ES-I3 (cell line): Measurements from ENCODE around the gene UGT1A4.
"Not testable (repeated sequence)": the region's sequence is repeated elsewhere in the genome, so short reads cannot be mapped to it uniquely, and the experiment has no call there.

Source experiments
- H3K36me3 ChIP-seq: 2 replicates; pipeline ENCODE4 v1.6.1; 2013; ENCODE audit warnings: mild to moderate bottlenecking, low read length, control low read depth, moderate library complexity; ENCODE audit not compliant: insufficient read depth
- H3K4me1 ChIP-seq: 2 replicates; pipeline ENCODE4 v1.6.1; 2013; ENCODE audit warnings: mild to moderate bottlenecking, control low read depth, low read length; ENCODE audit not compliant: insufficient read depth
- H3K9ac ChIP-seq: 2 replicates; pipeline ENCODE4 v1.6.1; 2013; ENCODE audit warnings: low read depth, mild to moderate bottlenecking, low read length, moderate library complexity
- H3K9me3 ChIP-seq: 2 replicates; pipeline ENCODE4 v1.6.1; 2013; ENCODE audit warnings: mild to moderate bottlenecking, low read length, moderate library complexity; ENCODE audit not compliant: control insufficient read depth, insufficient read depth

The UGT1A4 gene

DNA sequence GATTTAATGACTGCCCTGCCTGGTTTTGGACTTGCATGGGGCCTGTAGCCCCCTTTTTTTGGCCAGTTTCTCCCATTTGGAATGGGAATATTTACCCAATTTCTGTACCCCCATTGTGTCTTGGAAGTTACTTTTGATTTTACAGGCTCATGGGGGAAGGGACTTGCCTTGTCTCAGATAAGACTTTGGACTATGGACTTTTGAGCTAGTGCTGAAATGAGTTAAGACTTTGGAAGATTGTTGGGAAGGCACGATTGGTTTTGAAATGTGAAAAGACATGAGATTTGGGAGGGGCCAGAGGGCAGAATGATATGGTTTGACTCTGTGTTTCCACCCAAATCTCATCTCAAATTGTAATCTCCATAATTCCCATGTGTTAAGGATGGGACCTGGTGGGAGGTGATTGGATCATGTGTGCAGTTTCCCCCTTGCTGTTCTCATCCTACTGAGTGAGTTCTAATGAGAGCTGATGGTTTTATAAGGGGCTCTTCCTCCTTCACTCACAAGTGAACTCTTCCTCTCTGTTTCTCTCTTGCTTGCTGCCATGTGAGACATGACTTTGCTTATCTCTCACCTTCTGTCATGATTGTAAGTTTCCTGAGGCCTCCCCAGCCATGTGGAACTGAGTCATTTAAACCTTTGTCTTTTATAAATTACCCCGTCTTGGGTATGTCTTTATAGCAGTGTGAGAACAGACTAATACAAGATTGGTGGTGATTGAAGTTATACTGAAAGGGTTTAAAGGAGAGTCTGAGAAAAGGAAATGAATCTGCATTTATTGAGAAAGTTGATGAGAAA is 32.9 kb downstream of the UGT1A4 start:
- H3K9ac ChIP-seq, H3K36me3 ChIP-seq, H3K4me1 ChIP-seq, H3K9me3 ChIP-seq: not testable (repeated sequence)

- Histone ChIP-seq H3K4me1 (no peaks in the 10 kb centered on the region), H3K9me3 (no peaks in the 10 kb centered on the region), H3K36me3 (no peaks in the 10 kb centered on the region), H3K9ac (no peak overlapping the region)
Measured at GRCh38 chr2:233754872-233755611, 36.5 kb downstream of the UGT1A4 start.

DNA sequence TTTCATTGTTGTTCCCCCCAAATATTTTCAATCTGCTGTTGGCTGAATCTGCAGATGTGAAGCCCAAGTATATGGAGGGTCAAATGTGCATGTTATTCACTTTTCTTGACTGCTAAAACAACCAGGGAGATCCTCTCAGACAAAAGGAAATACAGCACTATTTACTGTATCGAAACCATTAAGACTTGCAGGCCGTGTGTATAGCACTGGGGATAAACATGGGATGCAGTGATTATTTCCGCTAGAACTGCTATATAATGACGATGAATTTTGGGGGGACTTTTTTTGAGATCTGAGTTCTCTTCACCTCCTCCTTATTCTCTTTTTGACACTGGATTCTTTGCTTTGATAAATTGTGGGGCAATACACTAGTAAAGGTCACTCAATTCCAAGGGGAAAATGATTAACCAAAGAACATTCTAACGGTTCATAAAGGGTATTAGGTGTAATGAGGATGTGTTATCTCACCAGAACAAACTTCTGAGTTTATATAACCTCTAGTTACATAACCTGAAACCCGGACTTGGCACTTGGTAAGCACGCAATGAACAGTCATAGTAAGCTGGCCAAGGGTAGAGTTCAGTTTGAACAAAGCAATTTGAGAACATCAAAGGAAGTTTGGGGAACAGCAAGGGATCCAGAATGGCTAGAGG is 38.0 kb downstream of the UGT1A4 start:
- Histone ChIP-seq H3K9me3 (no peaks in the 10 kb centered on the region), H3K4me1 (no peaks in the 10 kb centered on the region), H3K9ac (no peak overlapping the region), H3K36me3 (no peaks in the 10 kb centered on the region)

DNA sequence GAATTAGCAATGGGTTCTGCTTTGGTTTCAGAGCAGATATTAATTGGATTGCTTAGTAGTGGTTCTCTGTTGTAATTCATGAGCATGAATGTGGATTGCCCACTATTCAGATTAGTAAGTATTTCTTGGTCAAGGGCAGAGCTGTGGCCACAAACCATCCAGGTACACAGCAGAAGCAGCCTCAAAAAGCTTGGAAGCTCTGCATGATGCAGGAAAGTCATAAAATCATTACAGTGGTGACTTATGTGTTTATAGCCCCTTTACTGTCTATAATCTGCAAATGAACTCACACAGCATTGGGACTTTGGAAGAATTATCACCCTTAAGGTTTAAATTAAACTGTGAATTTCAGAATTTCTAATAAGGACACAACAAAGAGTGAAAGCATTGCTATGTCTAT is 39.6 kb downstream of the UGT1A4 start:
- no peak overlapping the region for H3K9ac ChIP-seq
- H3K9me3 ChIP-seq: no peaks in the 10 kb centered on the region
- no peaks in the 10 kb centered on the region for H3K36me3 ChIP-seq

GRCh38 chr2:233758849-233759248 is 40.3 kb downstream of the UGT1A4 start:
- Histone ChIP-seq H3K9ac (no peak overlapping the region), H3K4me1 (no peaks in the 10 kb centered on the region), H3K9me3 (peaks cover 2% of the 10 kb centered on the region; the same call in 1 of the 2 replicates), H3K36me3 (no peaks in the 10 kb centered on the region)

More for the DNA sequence above, 39.6 kb downstream of the UGT1A4 start:
- H3K4me1 ChIP-seq: no peaks in the 10 kb centered on the region

- Histone ChIP-seq H3K4me1 (no peaks in the 10 kb centered on the region), H3K36me3 (no peaks in the 10 kb centered on the region), H3K9me3 (peaks cover 2% of the 10 kb centered on the region; the same call in 1 of the 2 replicates), H3K9ac (no peak within 1 kb of the TSS)
Measured at GRCh38 chr2:233760043-233760442, 41.5 kb downstream of the UGT1A4 start, which contains the start of gene UGT1A1. UGT1A1 (plus strand) TSS chr2:233760270; CDS start chr2:233760288, 18 bp downstream.

DNA sequence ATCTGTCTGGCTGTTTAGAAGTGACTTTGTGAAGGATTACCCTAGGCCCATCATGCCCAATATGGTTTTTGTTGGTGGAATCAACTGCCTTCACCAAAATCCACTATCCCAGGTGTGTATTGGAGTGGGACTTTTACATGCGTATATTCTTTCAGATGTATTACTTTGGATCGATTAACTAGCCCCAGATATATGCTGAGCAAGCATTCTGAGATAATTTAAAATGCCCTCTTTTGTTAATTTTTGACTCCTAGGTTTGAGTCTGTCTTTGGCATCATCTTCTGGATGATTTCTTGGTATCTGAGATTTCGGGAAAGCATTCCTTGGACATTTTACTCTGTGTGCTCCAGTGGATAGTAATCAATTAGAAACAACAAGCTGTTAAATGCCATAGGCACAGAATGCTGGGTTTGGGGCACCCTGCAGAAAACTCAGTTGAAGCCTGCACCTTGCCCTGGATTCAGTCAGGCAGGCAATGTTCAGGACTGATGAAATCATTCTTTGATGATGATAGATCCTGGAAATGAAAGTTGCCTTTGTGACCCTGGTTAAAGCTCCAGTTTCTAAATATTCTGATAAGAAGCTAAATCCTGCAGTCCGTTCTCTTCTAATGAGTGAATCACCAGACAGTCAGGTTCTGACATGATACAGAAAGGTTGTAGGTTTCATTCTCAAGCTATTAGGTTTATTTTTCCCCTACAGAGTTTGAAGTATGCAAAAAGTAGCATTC is 42.7 kb downstream of the UGT1A4 start:
- Histone ChIP-seq H3K4me1 (no peaks in the 10 kb centered on the region), H3K9me3 (peaks cover 2% of the 10 kb centered on the region; the same call in 1 of the 2 replicates), H3K9ac (no peak overlapping the region), H3K36me3 (no peaks in the 10 kb centered on the region)

GRCh38 chr2:233764264-233764663 is 45.7 kb downstream of the UGT1A4 start:
- Histone ChIP-seq H3K4me1 (no peaks in the 10 kb centered on the region), H3K9me3 (peaks cover 2% of the 10 kb centered on the region; the same call in 1 of the 2 replicates), H3K36me3 (no peaks in the 10 kb centered on the region), H3K9ac (no peak overlapping the region)

DNA sequence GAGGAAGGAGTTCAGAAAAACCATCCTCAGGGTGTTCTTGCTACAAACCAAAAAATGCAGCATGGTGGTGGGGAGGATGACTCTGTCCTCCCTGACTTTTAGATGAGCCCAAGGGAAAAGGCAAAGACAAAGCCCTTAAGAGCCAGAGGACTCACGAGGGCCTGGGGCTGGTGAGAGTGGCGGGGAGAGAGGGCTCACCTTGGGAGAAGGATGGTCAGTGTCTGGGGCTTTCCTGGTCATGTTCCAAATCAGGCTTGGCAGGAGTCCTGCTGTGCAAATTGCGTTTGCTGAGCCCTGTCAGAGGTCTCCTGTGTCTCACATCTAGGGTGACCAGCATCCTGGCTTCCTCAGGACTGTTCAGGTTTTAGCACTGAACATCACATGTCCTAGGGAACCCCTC is 46.2 kb downstream of the UGT1A4 start:
- H3K36me3 ChIP-seq: no peaks in the 10 kb centered on the region
- no peaks in the 10 kb centered on the region for H3K4me1 ChIP-seq
- no peak overlapping the region for H3K9ac ChIP-seq
- peaks cover 2% of the 10 kb centered on the region; the same call in 1 of the 2 replicates for H3K9me3 ChIP-seq

DNA sequence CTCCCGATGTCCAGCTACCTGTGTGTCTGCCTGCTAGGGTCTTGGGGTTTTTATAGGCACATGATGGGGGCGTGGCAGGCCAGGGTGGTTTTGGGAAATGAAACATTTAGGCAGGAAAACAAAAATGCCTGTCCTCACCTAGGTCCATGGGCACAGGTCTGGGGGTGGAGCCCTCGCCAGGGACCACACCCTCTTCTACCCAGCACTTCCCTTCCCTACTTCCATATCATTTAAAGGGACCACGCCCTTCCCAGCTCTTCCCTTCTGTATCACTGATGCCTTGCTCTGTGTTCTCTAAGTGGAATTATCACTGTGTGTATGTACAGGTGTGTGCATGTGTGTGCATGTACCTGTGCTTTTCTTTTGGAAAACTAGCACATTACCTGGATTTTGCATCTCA is 47.9 kb downstream of the UGT1A4 start:
- no peak overlapping the region for H3K9ac ChIP-seq
- no peaks in the 10 kb centered on the region for H3K36me3 ChIP-seq
- H3K4me1 ChIP-seq: no peaks in the 10 kb centered on the region
- H3K9me3 ChIP-seq: peaks cover 2% of the 10 kb centered on the region; the same call in 1 of the 2 replicates

GRCh38 chr2:233768076-233768475 is 49.5 kb downstream of the UGT1A4 start:
- H3K4me1 ChIP-seq: no peaks in the 10 kb centered on the region
- peaks cover 2% of the 10 kb centered on the region; the same call in 1 of the 2 replicates for H3K9me3 ChIP-seq
- no peaks in the 10 kb centered on the region for H3K36me3 ChIP-seq
- no peak overlapping the region for H3K9ac ChIP-seq

DNA sequence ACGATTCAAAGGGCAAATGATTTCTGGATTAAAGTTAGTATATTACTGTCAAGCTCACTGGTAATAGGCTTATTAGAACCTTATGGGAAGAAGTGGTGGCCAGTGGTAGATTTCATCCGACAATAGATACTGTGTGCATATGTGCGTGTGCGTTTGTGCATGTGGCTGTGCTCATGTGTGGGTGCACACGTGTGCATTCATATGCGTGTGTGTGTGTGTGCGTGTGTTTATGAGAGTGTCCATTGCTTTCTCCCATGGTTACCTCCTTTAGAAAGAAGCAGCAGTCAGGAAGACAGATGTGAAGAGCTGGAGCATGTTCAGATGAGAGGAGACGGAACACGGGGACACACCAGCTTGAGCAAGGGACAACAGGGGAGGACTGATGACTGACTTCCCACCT is 50.7 kb downstream of the UGT1A4 start:
- no peak overlapping the region for H3K9ac ChIP-seq
- H3K36me3 ChIP-seq: no peaks in the 10 kb centered on the region
- H3K9me3 ChIP-seq: no peaks in the 10 kb centered on the region
- H3K4me1 ChIP-seq: no peaks in the 10 kb centered on the region

GRCh38 chr2:233772153-233772552 is 53.6 kb downstream of the UGT1A4 start:
- no peaks in the 10 kb centered on the region for H3K9me3 ChIP-seq
- no peak overlapping the region for H3K9ac ChIP-seq
- no peaks in the 10 kb centered on the region; the same call in 1 of the 2 replicates for H3K36me3 ChIP-seq
- H3K4me1 ChIP-seq: no peaks in the 10 kb centered on the region

- H3K4me1 ChIP-seq: no peaks in the 10 kb centered on the region
- H3K36me3 ChIP-seq: no peaks in the 10 kb centered on the region; the same call in 1 of the 2 replicates
- H3K9ac ChIP-seq: no peak overlapping the region
- H3K9me3 ChIP-seq: no peaks in the 10 kb centered on the region
Measured at GRCh38 chr2:233772583-233772982, 54.0 kb downstream of the UGT1A4 start.
